ENCODE data around the gene MPST. TPM values are rescaled to one million over a fixed set of nuclear protein-coding genes. Genes with fewer than 3 reads are reported as not detected.
A peak's percentile ranks its signal among the peaks of the same experiment; 100 is the strongest.

MPST gene
- total RNA-seq, 1 experiment from 2014 or later, result 51.2 TPM

- DNase-seq (ENCODE audit: unreplicated experiment), result peak; percentile 26
- no peak overlapping the region for H3K27ac Mint-ChIP-seq (ENCODE audit: low read depth, unreplicated experiment)
- POLR2A ChIA-PET, result no interaction called here
- BruUV-seq (replicated peaks), result no TSS peak
- peaks cover 4% of the 10 kb centered on the region for H3K36me3 Mint-ChIP-seq (ENCODE audit: insufficient read depth, unreplicated experiment)
- intact Hi-C loops (cut with micrococcal nuclease), result no loop called here
- H3K27me3 Mint-ChIP-seq (ENCODE audit: insufficient read depth, unreplicated experiment), result peaks cover 12% of the 10 kb centered on the region
- CTCF ChIA-PET, result no interaction called here
- no peaks in the 10 kb centered on the region for H3K9me3 Mint-ChIP-seq (ENCODE audit: unreplicated experiment)
- H3K4me1 Mint-ChIP-seq (ENCODE audit: insufficient read depth, unreplicated experiment), result peaks cover 7% of the 10 kb centered on the region
- no peak overlapping the region for H3K4me3 Mint-ChIP-seq (ENCODE audit: unreplicated experiment)
- TF ChIP-seq CTCF (IDR thresholded peaks at IDR 0.05; ENCODE audit: unreplicated experiment), result no peak
These were observed 7.2 kb upstream of the MPST start for GRCh38 chr22:37012262-37012904.

- H3K9me3 Mint-ChIP-seq (ENCODE audit: unreplicated experiment), result no peaks in the 10 kb centered on the region
- peaks cover 10% of the 10 kb centered on the region for H3K4me1 Mint-ChIP-seq (ENCODE audit: insufficient read depth, unreplicated experiment)
- no peak for TF ChIP-seq CTCF (IDR thresholded peaks at IDR 0.05; ENCODE audit: unreplicated experiment)
- no peak overlapping the region for H3K4me3 Mint-ChIP-seq (ENCODE audit: unreplicated experiment)
- POLR2A ChIA-PET, result no interaction called here
- no peak for DNase-seq (ENCODE audit: unreplicated experiment)
- H3K27me3 Mint-ChIP-seq (ENCODE audit: insufficient read depth, unreplicated experiment), result peaks cover 6% of the 10 kb centered on the region
- intact Hi-C loops (cut with micrococcal nuclease), result no loop called here
- H3K27ac Mint-ChIP-seq (ENCODE audit: low read depth, unreplicated experiment), result no peak overlapping the region
- BruUV-seq (replicated peaks), result no TSS peak
- peaks cover 4% of the 10 kb centered on the region for H3K36me3 Mint-ChIP-seq (ENCODE audit: insufficient read depth, unreplicated experiment)
- CTCF ChIA-PET, result interaction anchor here (0.8 kb wide), 1 partner anchor 255 kb away, joined by 3 read pairs; no protein-coding TSS in a partner anchor
These were observed 6.6 kb upstream of the MPST start for GRCh38 chr22:37012956-37013355.

- POLR2A ChIA-PET, result no interaction called here
- CTCF ChIA-PET, result interaction anchor here (0.6 kb wide), 1 partner anchor 180 kb away, joined by 3 read pairs; no protein-coding TSS in a partner anchor
- peaks cover 15% of the 10 kb centered on the region for H3K4me1 Mint-ChIP-seq (ENCODE audit: insufficient read depth, unreplicated experiment)
These were observed 5.1 kb upstream of the MPST start for GRCh38 chr22:37014415-37014806.

More at GRCh38 chr22:37014415-37014806, 5.1 kb upstream of the MPST start:
- no peaks in the 10 kb centered on the region for H3K27me3 Mint-ChIP-seq (ENCODE audit: insufficient read depth, unreplicated experiment)
- TF ChIP-seq CTCF (IDR thresholded peaks at IDR 0.05; ENCODE audit: unreplicated experiment), result no peak
- intact Hi-C loops (cut with micrococcal nuclease), result no loop called here
- H3K36me3 Mint-ChIP-seq (ENCODE audit: insufficient read depth, unreplicated experiment), result peaks cover 4% of the 10 kb centered on the region
- DNase-seq (ENCODE audit: unreplicated experiment), result no peak
- no peak overlapping the region for H3K27ac Mint-ChIP-seq (ENCODE audit: low read depth, unreplicated experiment)
- BruUV-seq (replicated peaks), result no TSS peak
- no peak overlapping the region for H3K4me3 Mint-ChIP-seq (ENCODE audit: unreplicated experiment)
- no peaks in the 10 kb centered on the region for H3K9me3 Mint-ChIP-seq (ENCODE audit: unreplicated experiment)

Measured in MCF 10A (cell line).